HG03469 (cell line): ENCODE measurements around the gene SHB.

Experiments used
- ATAC-seq: cut with Tn5 transposase; IDR thresholded peaks from one replicate; pipeline ENCODE4 v1.9.1; 2021; ENCODE audit warnings: mild to moderate bottlenecking, moderate library complexity, moderate number of reproducible peaks; ENCODE audit not compliant: unreplicated experiment

The SHB gene

GRCh38 chr9:38010918-38011704, 57.9 kb downstream of the SHB start:
- no peak for ATAC-seq

GRCh38 chr9:38009990-38010389, 59.0 kb downstream of the SHB start:
- no peak for ATAC-seq

- no peak for ATAC-seq
Measured at GRCh38 chr9:38009035-38009501, 60.0 kb downstream of the SHB start.

- ATAC-seq = peak; percentile 82
Measured at GRCh38 chr9:38008168-38009034, 60.6 kb downstream of the SHB start.

- no peak for ATAC-seq
Measured at GRCh38 chr9:38007016-38007415, 62.0 kb downstream of the SHB start.

- ATAC-seq = no peak
Measured at GRCh38 chr9:38006163-38006562, 62.9 kb downstream of the SHB start.

GRCh38 chr9:38004809-38005560, 64.0 kb downstream of the SHB start:
- no peak for ATAC-seq

GRCh38 chr9:38003946-38004808, 64.8 kb downstream of the SHB start:
- ATAC-seq = no peak

- ATAC-seq = no peak
Measured at GRCh38 chr9:38003230-38003629, 65.8 kb downstream of the SHB start.

GRCh38 chr9:38001430-38001829, 67.6 kb downstream of the SHB start:
- no peak for ATAC-seq

GRCh38 chr9:38000735-38001134, 68.3 kb downstream of the SHB start:
- no peak for ATAC-seq

- ATAC-seq = no peak
Measured at GRCh38 chr9:38000332-38000731, 68.7 kb downstream of the SHB start.

GRCh38 chr9:37999588-38000189, 69.3 kb downstream of the SHB start:
- no peak for ATAC-seq

GRCh38 chr9:37998881-37999587, 70.0 kb downstream of the SHB start:
- ATAC-seq = no peak

GRCh38 chr9:37997636-37998374, 71.2 kb downstream of the SHB start:
- no peak for ATAC-seq

- ATAC-seq = no peak
Measured at GRCh38 chr9:37996819-37997217, 72.2 kb downstream of the SHB start.

- ATAC-seq = no peak
Measured at GRCh38 chr9:37995961-37996818, 72.8 kb downstream of the SHB start.

- ATAC-seq = no peak
Measured at GRCh38 chr9:37995348-37995737, 73.7 kb downstream of the SHB start.
